Esophagus squamous epithelium (tissue), 5 donors: ENCODE measurements around the gene KLC1. TPM values are rescaled to one million over a fixed set of nuclear protein-coding genes. Genes with fewer than 3 reads are reported as not detected.

ENCODE experiments used
- DNase-seq: peaks from one replicate; lab custom pipeline; 2025; lab: John Stamatoyannopoulos, UW
- H3K27ac ChIP-seq, 4 donors: fragments of 200-600 bp; sonication (generic); one replicate each; pipeline ENCODE4 v1.5.1; 2016 to 2019; ENCODE audit warnings: mild to moderate bottlenecking in 1 of 4
- H3K27me3 ChIP-seq, 4 donors: fragments of 200-600 bp; sonication (generic); 1 replicate in 3 of 4; 2 replicates in 1 of 4; pipeline versions ENCODE4 v1.5.1 to v1.6.0; 2017 to 2021; ENCODE audit warnings: antibody characterized with exemption in 1 of 4
- H3K36me3 ChIP-seq, 3 donors: fragments of 200-600 bp; sonication (generic); one replicate each; pipeline ENCODE4 v1.5.1; 2016 to 2019
- H3K4me1 ChIP-seq, 3 donors: fragments of 200-600 bp; sonication (generic); one replicate each; pipeline ENCODE4 v1.5.1; 2017 to 2019
- H3K4me3 ChIP-seq, 4 donors: fragments of 200-600 bp; sonication (generic); 1 replicate in 3 of 4; 2 replicates in 1 of 4; pipeline ENCODE4 v1.5.1; 2016 to 2019; ENCODE audit warnings: mild to moderate bottlenecking in 2 of 4, moderate library complexity in 1 of 4
- H3K9me3 ChIP-seq, 3 donors: fragments of 200-600 bp; sonication (generic); one replicate each; pipeline ENCODE4 v1.5.1; 2016 to 2019
- POLR2A ChIP-seq, 4 donors: fragments of 450-650 bp; IDR thresholded peaks; one replicate each; pipeline ENCODE4 v1.6.1; 2017; ENCODE audit warnings: antibody characterized with exemption in 4 of 4, mild to moderate bottlenecking in 4 of 4, moderate library complexity in 3 of 4
- WGBS, 2 donors: methylation state at CpG; one replicate each; pipeline ENCODE4 v1.1.5; 2018; 5-methylcytosine and 5-hydroxymethylcytosine counted together
- intact Hi-C: fragments of 100-400 bp; cut with DNase I; formaldehyde crosslinking; loops from one replicate; pipeline ENCODE4 v1.15.0; 2022
- total RNA-seq, 4 donors: library from RNA; depleted of rRNA; stranded (reverse); fragments of >200 nt; gene quantifications; one replicate each; pipeline ENCODE4 v1.1.0, GENCODE V29; 2016
- TF ChIP-seq, protein P1 (sequence below), 6 experiments: fragments of 450-650 bp in 4 of 6; fragments of 200-600 bp in 2 of 6; sonication (generic) in 2 of 6; IDR thresholded peaks; one replicate each; pipeline ENCODE4 v1.5.1; 2016 to 2019; ENCODE audit warnings: antibody characterized with exemption in 6 of 6, mild to moderate bottlenecking in 4 of 6, moderate library complexity in 4 of 6
- donor health status: DM: yes; HTN: yes; CAD: no.

The KLC1 gene
- total RNA-seq, 4 donors from 2014 or later, result 101 to 285 (median 194) TPM

DNA sequence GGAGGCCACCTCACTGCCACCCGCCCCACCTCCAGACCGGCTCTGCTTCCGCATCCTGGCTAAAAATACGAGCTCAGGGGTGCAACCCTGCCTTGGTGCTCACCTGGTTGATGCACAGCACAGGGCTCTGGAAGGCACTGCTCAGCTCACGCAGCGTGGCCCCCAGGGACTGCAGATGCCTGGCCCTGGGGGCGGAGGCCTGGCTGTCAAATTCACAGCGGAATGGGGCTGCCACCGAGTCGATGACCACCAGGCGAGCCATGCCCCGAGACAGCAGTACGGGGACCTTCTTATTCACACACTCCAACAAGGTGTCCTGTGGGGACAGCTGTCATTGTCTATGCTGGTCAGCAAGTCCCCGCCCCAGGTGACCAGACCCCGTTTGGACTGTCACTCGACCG lies 70.2 kb downstream of the KLC1 start:
- Histone ChIP-seq H3K4me3 (no peak overlapping the region), H3K9me3 (no peaks in the 10 kb centered on the region), H3K4me1 (peaks cover 34 to 94% (median 39%) of the 10 kb centered on the region in 3 donors), H3K27ac (peak overlapping the region in 3 of 4 donors; percentile 71 to 84 (median 78)), H3K27me3 (no peaks in the 10 kb centered on the region), H3K36me3 (peaks cover 30 to 87% (median 37%) of the 10 kb centered on the region in 3 donors)
- no peak for DNase-seq
- TF ChIP-seq, protein P1, sequence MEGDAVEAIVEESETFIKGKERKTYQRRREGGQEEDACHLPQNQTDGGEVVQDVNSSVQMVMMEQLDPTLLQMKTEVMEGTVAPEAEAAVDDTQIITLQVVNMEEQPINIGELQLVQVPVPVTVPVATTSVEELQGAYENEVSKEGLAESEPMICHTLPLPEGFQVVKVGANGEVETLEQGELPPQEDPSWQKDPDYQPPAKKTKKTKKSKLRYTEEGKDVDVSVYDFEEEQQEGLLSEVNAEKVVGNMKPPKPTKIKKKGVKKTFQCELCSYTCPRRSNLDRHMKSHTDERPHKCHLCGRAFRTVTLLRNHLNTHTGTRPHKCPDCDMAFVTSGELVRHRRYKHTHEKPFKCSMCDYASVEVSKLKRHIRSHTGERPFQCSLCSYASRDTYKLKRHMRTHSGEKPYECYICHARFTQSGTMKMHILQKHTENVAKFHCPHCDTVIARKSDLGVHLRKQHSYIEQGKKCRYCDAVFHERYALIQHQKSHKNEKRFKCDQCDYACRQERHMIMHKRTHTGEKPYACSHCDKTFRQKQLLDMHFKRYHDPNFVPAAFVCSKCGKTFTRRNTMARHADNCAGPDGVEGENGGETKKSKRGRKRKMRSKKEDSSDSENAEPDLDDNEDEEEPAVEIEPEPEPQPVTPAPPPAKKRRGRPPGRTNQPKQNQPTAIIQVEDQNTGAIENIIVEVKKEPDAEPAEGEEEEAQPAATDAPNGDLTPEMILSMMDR (IDR thresholded peaks at IDR 0.05), result no peak
- no peak for TF ChIP-seq POLR2A (IDR thresholded peaks at IDR 0.05)
- intact Hi-C loops, result loop anchor here (10.0 kb wide), 1 partner anchor 124 kb away; no protein-coding TSS in a partner anchor
- 84 to 88% methylated on average over 4 to 8 of the region's 17 CpGs for WGBS, 2 donors

DNA sequence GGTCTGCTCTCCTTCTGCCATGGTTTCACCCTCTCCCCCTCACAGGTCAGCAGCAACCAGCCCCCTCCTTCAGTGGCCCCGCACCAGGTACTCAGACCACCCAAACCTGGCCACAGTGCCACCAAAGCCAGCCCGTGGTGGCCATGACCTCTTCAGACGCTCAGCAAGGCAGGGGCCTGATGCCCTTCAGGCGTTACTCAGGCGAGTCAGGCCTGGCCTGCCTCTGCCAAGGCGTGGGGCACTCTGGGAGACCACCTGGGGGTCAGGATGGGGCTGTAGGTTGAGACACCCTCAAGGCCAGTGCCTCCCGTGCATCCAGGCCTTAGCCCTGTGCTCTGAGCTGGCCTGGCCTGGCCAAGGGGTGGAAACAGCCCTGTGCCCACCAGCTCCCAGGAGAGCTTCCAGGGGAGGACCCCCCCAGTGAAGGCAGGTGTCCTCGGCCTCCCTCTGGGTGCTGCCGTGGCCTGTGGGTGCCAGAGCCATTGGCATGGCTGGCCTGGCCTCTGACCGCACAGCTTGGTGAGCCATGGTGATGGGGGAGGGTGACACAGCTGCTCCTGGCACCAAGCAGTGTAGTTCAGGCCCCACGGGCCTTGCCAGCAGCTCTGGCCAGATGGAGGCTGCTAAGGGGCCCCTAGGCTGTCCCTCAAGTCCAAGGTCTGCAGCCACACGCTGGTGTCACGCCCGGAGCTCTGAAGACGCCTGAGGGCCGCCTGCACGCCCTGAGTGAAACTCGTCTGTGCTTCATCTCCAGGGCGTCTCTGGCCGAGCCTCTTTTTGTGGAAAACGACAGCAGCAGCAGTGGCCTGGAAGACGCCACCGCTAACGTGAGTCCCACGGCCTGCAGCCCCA lies 71.1 kb downstream of the KLC1 start:
- Histone ChIP-seq H3K9me3 (no peaks in the 10 kb centered on the region), H3K36me3 (peaks cover 23 to 87% (median 29%) of the 10 kb centered on the region in 3 donors), H3K27me3 (no peaks in the 10 kb centered on the region), H3K4me3 (no peak overlapping the region), H3K27ac (peak overlapping the region in 3 of 4 donors; percentile 16 to 84 (median 19)), H3K4me1 (peaks cover 34 to 94% (median 39%) of the 10 kb centered on the region in 3 donors)
- intact Hi-C loops, result loop anchor here (10.0 kb wide), 1 partner anchor 125 kb away; no protein-coding TSS in a partner anchor
- TF ChIP-seq, protein P1 (IDR thresholded peaks at IDR 0.05), result no peak
- TF ChIP-seq POLR2A (IDR thresholded peaks at IDR 0.05), result no peak
- WGBS, 2 donors, result 67 to 100% methylated on average over 3 to 4 of the region's 25 CpGs
- no peak for DNase-seq

DNA sequence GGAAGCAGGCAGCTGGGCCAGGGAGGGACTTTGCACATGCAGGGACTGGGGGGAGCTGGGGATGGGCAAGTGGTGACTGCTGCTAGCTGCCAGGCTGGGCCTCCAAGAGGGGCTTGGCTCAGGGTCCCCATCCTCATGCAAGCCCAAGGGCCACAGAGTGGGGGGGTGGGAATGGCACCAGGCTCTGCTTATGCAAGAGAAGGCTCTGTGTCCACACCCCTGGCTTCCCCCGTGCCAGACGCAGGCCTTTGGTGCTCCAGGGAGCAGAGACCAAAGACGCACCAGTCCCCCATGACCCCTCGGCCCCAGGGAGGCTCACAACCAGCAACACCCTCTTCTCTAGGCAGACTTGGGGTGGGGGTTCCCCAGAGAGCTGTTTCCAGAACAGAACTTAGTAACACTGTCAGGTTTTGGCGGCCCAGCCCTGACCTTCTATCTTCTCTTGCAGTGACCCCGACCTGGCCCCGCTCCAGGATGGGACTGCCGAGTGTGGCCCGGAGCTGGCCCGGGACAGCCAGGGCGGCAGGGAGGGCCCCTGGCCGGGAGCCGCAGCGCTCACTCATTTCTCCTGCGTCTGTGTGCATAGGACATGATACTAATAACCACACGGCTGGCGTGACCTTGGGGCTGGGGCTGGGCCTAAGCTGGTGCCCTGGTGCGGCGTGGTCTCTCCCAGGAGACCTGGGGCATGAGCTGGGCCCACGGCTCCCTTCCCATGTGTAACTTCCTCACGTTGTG lies 71.9 kb downstream of the KLC1 start:
- peaks cover 23 to 87% (median 29%) of the 10 kb centered on the region in 3 donors for H3K36me3 ChIP-seq
- no peaks in the 10 kb centered on the region for H3K27me3 ChIP-seq
- no peak for DNase-seq
- peak overlapping the region in 1 of 4 donors; percentile 84 for H3K27ac ChIP-seq
- intact Hi-C loops, result no loop called here
- H3K4me1 ChIP-seq, result peaks cover 34 to 94% (median 35%) of the 10 kb centered on the region in 3 donors
- 74 to 88% methylated on average over 6 of the region's 21 CpGs for WGBS, 2 donors
- no peak for TF ChIP-seq POLR2A (IDR thresholded peaks at IDR 0.05)
- TF ChIP-seq, protein P1 (IDR thresholded peaks at IDR 0.05), result no peak
- H3K9me3 ChIP-seq, result no peaks in the 10 kb centered on the region
- H3K4me3 ChIP-seq, result no peak overlapping the region

DNA sequence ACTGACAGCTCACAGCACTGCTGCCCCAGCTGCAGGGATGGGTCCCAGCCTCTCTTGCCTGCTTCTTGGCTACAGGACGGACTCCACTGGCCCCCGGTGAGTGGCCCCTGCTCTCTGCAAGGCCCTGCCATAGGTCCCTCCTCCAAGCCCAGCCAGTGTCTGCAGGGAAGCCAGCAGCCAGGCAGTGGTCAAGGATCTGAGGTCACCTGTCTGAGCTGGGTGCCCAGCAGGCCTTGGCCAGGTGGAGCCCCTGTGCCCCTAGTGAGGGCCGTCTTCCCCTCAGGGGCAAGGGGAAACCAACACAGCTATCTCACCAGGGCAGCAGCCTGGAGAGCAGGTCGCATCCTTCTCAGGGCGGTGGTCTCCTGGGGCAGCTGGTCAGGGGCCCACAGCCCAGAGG lies 73.1 kb downstream of the KLC1 start:
- Histone ChIP-seq H3K9me3 (no peaks in the 10 kb centered on the region), H3K4me1 (peaks cover 23 to 94% (median 39%) of the 10 kb centered on the region in 3 donors), H3K27ac (no peak overlapping the region), H3K36me3 (peaks cover 23 to 99% (median 37%) of the 10 kb centered on the region in 3 donors), H3K4me3 (no peak overlapping the region), H3K27me3 (no peaks in the 10 kb centered on the region)
- TF ChIP-seq POLR2A (IDR thresholded peaks at IDR 0.05), result no peak
- 73 to 100% methylated on average over 1 to 3 of the region's 5 CpGs for WGBS, 2 donors
- intact Hi-C loops, result no loop called here
- DNase-seq, result no peak

DNA sequence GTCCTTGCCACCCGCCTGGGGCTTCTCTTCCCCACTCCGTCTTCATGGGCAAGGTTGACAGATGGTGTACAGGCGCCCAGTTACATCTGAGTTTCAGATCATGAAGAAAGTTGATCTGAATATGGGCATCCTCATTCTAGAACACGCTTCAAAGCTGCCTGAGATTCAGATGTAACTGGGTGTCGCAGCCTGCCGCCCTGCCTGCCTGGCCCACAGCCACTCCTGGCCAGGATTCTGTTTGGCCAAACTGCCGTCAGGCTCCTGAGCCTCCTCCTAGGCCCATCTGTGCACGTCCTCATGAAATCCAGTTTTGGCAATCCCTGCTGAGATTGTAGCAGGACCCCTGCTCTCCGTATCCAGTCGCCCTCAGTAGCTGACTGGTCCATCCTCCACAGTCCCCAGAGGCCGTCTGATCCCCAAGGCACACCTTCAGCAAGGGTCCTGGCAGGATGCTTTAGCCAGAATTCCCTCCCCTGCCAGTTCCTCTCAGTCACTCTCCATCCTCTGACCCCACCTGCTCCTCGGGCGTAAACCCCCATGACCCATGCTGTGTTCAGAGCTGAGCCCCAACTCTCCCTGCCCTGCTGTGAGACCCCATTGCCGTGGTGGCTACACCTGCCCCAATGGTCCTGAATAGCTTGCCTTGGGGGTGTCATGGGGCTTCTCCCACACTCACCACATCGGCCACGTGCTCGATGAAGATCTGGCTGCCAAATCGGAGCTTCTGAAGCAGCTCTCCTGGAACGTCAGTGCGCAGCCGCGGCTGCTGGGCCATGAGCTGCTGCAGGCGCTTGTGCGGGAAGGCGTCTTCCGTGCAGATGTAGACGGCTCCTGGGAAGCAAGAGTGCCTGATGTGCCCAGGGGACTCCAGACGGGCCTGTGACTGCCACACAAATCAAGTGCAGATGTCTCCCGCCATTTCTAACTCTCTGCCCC lies 73.8 kb downstream of the KLC1 start:
- Histone ChIP-seq H3K4me3 (no peak overlapping the region), H3K27ac (peak overlapping the region in 2 of 4 donors; percentile 79), H3K36me3 (peaks cover 23 to 99% (median 41%) of the 10 kb centered on the region in 3 donors), H3K4me1 (peaks cover 17 to 94% (median 36%) of the 10 kb centered on the region in 3 donors), H3K27me3 (no peaks in the 10 kb centered on the region), H3K9me3 (no peaks in the 10 kb centered on the region)
- DNase-seq, result no peak
- TF ChIP-seq, protein P1 (IDR thresholded peaks at IDR 0.05), result no peak
- TF ChIP-seq POLR2A (IDR thresholded peaks at IDR 0.05), result no peak
- intact Hi-C loops, result no loop called here
- WGBS, 2 donors, result 82 to 84% methylated on average over 9 to 11 of the region's 29 CpGs
